ENCODE results near the gene CAPRIN1. TPM values are rescaled to one million over a fixed set of nuclear protein-coding genes. Genes with fewer than 3 reads are reported as not detected.
A peak's percentile ranks its signal among the peaks of the same experiment; 100 is the strongest.

The CAPRIN1 gene
- total RNA-seq, result 145 TPM

- DNase-seq (ENCODE audit: low read depth in 2 of 3, low spot score in 2 of 3), result peak; percentile 85 to 93 (median 87)
These were observed at the start of gene CAPRIN1 for GRCh38 chr11:34051349-34052035. TSS of gene CAPRIN1 (plus strand) at chr11:34051731. CDS start at chr11:34052421, 690 bp downstream.

- DNase-seq (ENCODE audit: low read depth in 2 of 3, low spot score in 2 of 3), result no peak
These were observed 49.1 kb upstream of the CAPRIN1 start for GRCh38 chr11:34002420-34002819.

GRCh38 chr11:34004236-34004635 lies 47.3 kb upstream of the CAPRIN1 start:
- DNase-seq (ENCODE audit: low read depth in 2 of 3, low spot score in 2 of 3), result no peak

GRCh38 chr11:34006876-34007275 lies 44.7 kb upstream of the CAPRIN1 start:
- no peak for DNase-seq (ENCODE audit: low read depth in 2 of 3, low spot score in 2 of 3)

GRCh38 chr11:34012734-34013133 lies 38.8 kb upstream of the CAPRIN1 start:
- no peak for DNase-seq (ENCODE audit: low read depth in 2 of 3, low spot score in 2 of 3)

- DNase-seq (ENCODE audit: low read depth in 2 of 3, low spot score in 2 of 3), result no peak
These were observed 37.5 kb upstream of the CAPRIN1 start for GRCh38 chr11:34013898-34014571.

GRCh38 chr11:34021977-34022735 lies 29.4 kb upstream of the CAPRIN1 start:
- no peak for DNase-seq (ENCODE audit: low read depth in 2 of 3, low spot score in 2 of 3)

- DNase-seq (ENCODE audit: low read depth in 2 of 3, low spot score in 2 of 3), result no peak
These were observed 25.1 kb upstream of the CAPRIN1 start for GRCh38 chr11:34026432-34026831.

- DNase-seq (ENCODE audit: low read depth in 2 of 3, low spot score in 2 of 3), result no peak
These were observed 23.8 kb upstream of the CAPRIN1 start for GRCh38 chr11:34027516-34028408.

- DNase-seq (ENCODE audit: low read depth in 2 of 3, low spot score in 2 of 3), result no peak
These were observed 23.1 kb upstream of the CAPRIN1 start for GRCh38 chr11:34028425-34028824.

GRCh38 chr11:34029176-34029575 lies 22.4 kb upstream of the CAPRIN1 start:
- DNase-seq (ENCODE audit: low read depth in 2 of 3, low spot score in 2 of 3), result no peak

- DNase-seq (ENCODE audit: low read depth in 2 of 3, low spot score in 2 of 3), result no peak
These were observed 21.1 kb upstream of the CAPRIN1 start for GRCh38 chr11:34030382-34030781.

- no peak for DNase-seq (ENCODE audit: low read depth in 2 of 3, low spot score in 2 of 3)
These were observed 18.1 kb upstream of the CAPRIN1 start for GRCh38 chr11:34033399-34033798.

- DNase-seq (ENCODE audit: low read depth in 2 of 3, low spot score in 2 of 3), result no peak
These were observed 17.5 kb upstream of the CAPRIN1 start for GRCh38 chr11:34034053-34034452.

- DNase-seq (ENCODE audit: low read depth in 2 of 3, low spot score in 2 of 3), result no peak
These were observed 15.1 kb upstream of the CAPRIN1 start for GRCh38 chr11:34036456-34036855.

GRCh38 chr11:34037016-34037415 lies 14.5 kb upstream of the CAPRIN1 start:
- DNase-seq (ENCODE audit: low read depth in 2 of 3, low spot score in 2 of 3), result no peak

GRCh38 chr11:34040571-34040970 lies 11.0 kb upstream of the CAPRIN1 start:
- no peak for DNase-seq (ENCODE audit: low read depth in 2 of 3, low spot score in 2 of 3)

GRCh38 chr11:34044664-34045485 lies 6.7 kb upstream of the CAPRIN1 start:
- peak in 2 of 3 donors; percentile 66 to 76 for DNase-seq (ENCODE audit: low read depth in 2 of 3, low spot score in 2 of 3)

- no peak for DNase-seq (ENCODE audit: low read depth in 2 of 3, low spot score in 2 of 3)
These were observed 2.5 kb upstream of the CAPRIN1 start for GRCh38 chr11:34049028-34049427.

Measured in hematopoietic multipotent progenitor cell (in vitro differentiated cells).